Measurements from ENCODE around the gene ANAPC13.

GRCh38 chr3:134445095-134445494 is 40.7 kb downstream of the ANAPC13 start:
- TF ChIP-seq CHD2 (IDR thresholded peaks at IDR 0.05; ENCODE audit: low read depth, low read length) (no peak), HMG20B (CRISPR knock-in tag; conservative IDR thresholded peaks at IDR 0.05) (no peak), TBX2 (CRISPR knock-in tag; IDR thresholded peaks at IDR 0.05; ENCODE audit: borderline replicate concordance) (no peak), CTCF (CRISPR knock-in tag; IDR thresholded peaks at IDR 0.05) (no peak)
- TF ChIP-seq, protein P1, sequence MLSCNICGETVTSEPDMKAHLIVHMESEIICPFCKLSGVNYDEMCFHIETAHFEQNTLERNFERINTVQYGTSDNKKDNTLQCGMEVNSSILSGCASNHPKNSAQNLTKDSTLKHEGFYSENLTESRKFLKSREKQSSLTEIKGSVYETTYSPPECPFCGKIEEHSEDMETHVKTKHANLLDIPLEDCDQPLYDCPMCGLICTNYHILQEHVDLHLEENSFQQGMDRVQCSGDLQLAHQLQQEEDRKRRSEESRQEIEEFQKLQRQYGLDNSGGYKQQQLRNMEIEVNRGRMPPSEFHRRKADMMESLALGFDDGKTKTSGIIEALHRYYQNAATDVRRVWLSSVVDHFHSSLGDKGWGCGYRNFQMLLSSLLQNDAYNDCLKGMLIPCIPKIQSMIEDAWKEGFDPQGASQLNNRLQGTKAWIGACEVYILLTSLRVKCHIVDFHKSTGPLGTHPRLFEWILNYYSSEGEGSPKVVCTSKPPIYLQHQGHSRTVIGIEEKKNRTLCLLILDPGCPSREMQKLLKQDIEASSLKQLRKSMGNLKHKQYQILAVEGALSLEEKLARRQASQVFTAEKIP (CRISPR knock-in tag; IDR thresholded peaks at IDR 0.05; ENCODE audit: borderline replicate concordance): no peak

Measured in HepG2 (cell line).